Measurements from ENCODE around the gene MACROD2.

Gene MACROD2

DNA sequence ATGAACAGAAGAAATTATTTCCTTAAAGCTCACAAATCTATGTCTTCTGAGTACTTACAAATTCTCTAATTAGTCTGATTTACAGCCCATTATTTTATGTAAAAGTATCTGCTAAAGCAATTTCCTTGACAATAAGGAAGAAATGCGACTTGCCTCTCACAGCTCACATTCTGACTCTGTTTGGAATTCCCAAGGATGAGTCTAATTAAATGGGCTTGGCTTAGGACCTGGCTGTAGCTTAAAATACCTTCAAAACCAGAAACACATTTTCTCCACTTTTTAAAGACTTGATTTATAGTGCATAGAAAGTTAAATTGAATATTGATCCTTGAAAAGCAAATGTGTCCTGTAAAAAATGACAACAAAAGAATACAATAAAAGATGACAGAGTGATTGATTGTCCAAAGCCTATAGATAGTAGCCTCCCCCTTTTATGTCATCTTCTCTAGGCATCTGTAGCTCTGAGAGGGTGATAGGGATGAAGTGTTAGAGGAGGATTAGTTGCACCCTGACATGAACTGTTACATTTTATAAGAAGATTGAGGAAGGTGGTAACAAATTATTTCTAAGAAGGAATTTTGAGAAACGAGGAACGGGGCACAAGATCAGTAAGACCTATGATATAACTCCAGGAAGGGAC is 118.9 kb downstream of the MACROD2 start:
- H3K4me3 ChIP-seq (ENCODE audit: control insufficient read depth, low read depth, low read length), result no peak overlapping the region
- no peak for TF ChIP-seq CTCF (IDR thresholded peaks at IDR 0.05; ENCODE audit: control insufficient read depth, insufficient read depth, low read depth, low read length, missing control alignments)
- no peak for DNase-seq (ENCODE audit: low read depth)

GRCh38 chr20:14116037-14116436 is 120.7 kb downstream of the MACROD2 start:
- TF ChIP-seq CTCF (IDR thresholded peaks at IDR 0.05; ENCODE audit: control insufficient read depth, insufficient read depth, low read depth, low read length, missing control alignments), result no peak
- no peak overlapping the region for H3K4me3 ChIP-seq (ENCODE audit: control insufficient read depth, low read depth, low read length)
- no peak for DNase-seq (ENCODE audit: low read depth)

- no peak for DNase-seq (ENCODE audit: low read depth)
- no peak overlapping the region for H3K4me3 ChIP-seq (ENCODE audit: control insufficient read depth, low read depth, low read length)
- TF ChIP-seq CTCF (IDR thresholded peaks at IDR 0.05; ENCODE audit: control insufficient read depth, insufficient read depth, low read depth, low read length, missing control alignments), result no peak
Measured at GRCh38 chr20:14117768-14118167, 122.5 kb downstream of the MACROD2 start.

GRCh38 chr20:14126856-14127255 is 131.5 kb downstream of the MACROD2 start:
- TF ChIP-seq CTCF (IDR thresholded peaks at IDR 0.05; ENCODE audit: control insufficient read depth, insufficient read depth, low read depth, low read length, missing control alignments), result no peak
- DNase-seq (ENCODE audit: low read depth), result no peak
- no peak overlapping the region for H3K4me3 ChIP-seq (ENCODE audit: control insufficient read depth, low read depth, low read length)

- no peak for TF ChIP-seq CTCF (IDR thresholded peaks at IDR 0.05; ENCODE audit: control insufficient read depth, insufficient read depth, low read depth, low read length, missing control alignments)
- no peak overlapping the region for H3K4me3 ChIP-seq (ENCODE audit: control insufficient read depth, low read depth, low read length)
- no peak for DNase-seq (ENCODE audit: low read depth)
Measured at GRCh38 chr20:14127514-14128223, 132.4 kb downstream of the MACROD2 start.

DNA sequence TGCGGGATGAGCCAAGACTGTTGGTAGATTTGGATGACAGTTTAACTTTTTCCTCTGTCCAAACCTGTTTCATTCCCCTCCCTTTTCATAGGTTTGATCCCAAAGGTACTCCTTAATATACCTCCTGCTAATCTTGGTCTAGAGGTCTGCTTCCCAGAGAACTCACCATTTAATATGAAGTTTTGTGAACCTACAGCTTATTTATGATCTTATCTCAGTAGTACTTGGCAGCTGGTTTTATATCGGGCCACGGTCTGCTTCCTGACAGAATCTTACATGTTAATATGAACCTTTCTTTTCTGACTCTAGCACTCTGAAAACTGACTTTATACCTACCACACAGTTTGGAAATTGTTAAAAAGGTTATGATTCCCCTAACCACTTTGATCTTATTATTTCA is 138.7 kb downstream of the MACROD2 start:
- DNase-seq (ENCODE audit: low read depth), result no peak
- H3K4me3 ChIP-seq (ENCODE audit: control insufficient read depth, low read depth, low read length), result no peak overlapping the region
- no peak for TF ChIP-seq CTCF (IDR thresholded peaks at IDR 0.05; ENCODE audit: control insufficient read depth, insufficient read depth, low read depth, low read length, missing control alignments)
